ENCODE data around the gene UBE2D1. TPM values are rescaled to one million over a fixed set of nuclear protein-coding genes. Genes with fewer than 3 reads are reported as not detected.

Gene UBE2D1
- total RNA-seq, 1 donor from 2014 or later: 19.4 TPM

- Mint-ChIP-seq H3K27me3 (no peaks in the 10 kb centered on the region), H3K9me3 (no peaks in the 10 kb centered on the region), H3K4me3 (no peak overlapping the region), H3K27ac (no peak overlapping the region), H3K36me3 (ENCODE audit: low read depth) (peaks cover 2% of the 10 kb centered on the region), H3K4me1 (peaks cover 7% of the 10 kb centered on the region)
- no peak for DNase-seq
- intact Hi-C loops (cut with micrococcal nuclease): no loop called here
Measured at GRCh38 chr10:58351616-58352578, 17.1 kb downstream of the UBE2D1 start.

- no peak overlapping the region for H3K27ac Mint-ChIP-seq
- H3K36me3 Mint-ChIP-seq (ENCODE audit: low read depth): no peaks in the 10 kb centered on the region
- H3K9me3 Mint-ChIP-seq: no peaks in the 10 kb centered on the region
- intact Hi-C loops (cut with micrococcal nuclease): no loop called here
- peaks cover 7% of the 10 kb centered on the region for H3K4me1 Mint-ChIP-seq
- no peaks in the 10 kb centered on the region for H3K27me3 Mint-ChIP-seq
- no peak for DNase-seq
- no peak overlapping the region for H3K4me3 Mint-ChIP-seq
Measured at GRCh38 chr10:58352956-58353610, 18.3 kb downstream of the UBE2D1 start.

GRCh38 chr10:58356756-58357155, 21.9 kb downstream of the UBE2D1 start:
- no peak overlapping the region for H3K4me3 Mint-ChIP-seq
- peaks cover 5% of the 10 kb centered on the region for H3K36me3 Mint-ChIP-seq (ENCODE audit: low read depth)
- intact Hi-C loops (cut with micrococcal nuclease): no loop called here
- H3K9me3 Mint-ChIP-seq: no peaks in the 10 kb centered on the region
- H3K27ac Mint-ChIP-seq: no peak overlapping the region
- no peak for DNase-seq
- H3K4me1 Mint-ChIP-seq: peaks cover 17% of the 10 kb centered on the region
- no peaks in the 10 kb centered on the region for H3K27me3 Mint-ChIP-seq

- H3K9me3 Mint-ChIP-seq: no peaks in the 10 kb centered on the region
- DNase-seq: no peak
- H3K36me3 Mint-ChIP-seq (ENCODE audit: low read depth): peaks cover 8% of the 10 kb centered on the region
- intact Hi-C loops (cut with micrococcal nuclease): no loop called here
- H3K4me3 Mint-ChIP-seq: no peak overlapping the region
- no peaks in the 10 kb centered on the region for H3K27me3 Mint-ChIP-seq
- H3K4me1 Mint-ChIP-seq: peaks cover 13% of the 10 kb centered on the region
- no peak overlapping the region for H3K27ac Mint-ChIP-seq
Measured at GRCh38 chr10:58358314-58358933, 23.6 kb downstream of the UBE2D1 start.

GRCh38 chr10:58358947-58359346, 24.1 kb downstream of the UBE2D1 start:
- Mint-ChIP-seq H3K9me3 (no peaks in the 10 kb centered on the region), H3K4me1 (peaks cover 13% of the 10 kb centered on the region), H3K27me3 (no peaks in the 10 kb centered on the region), H3K27ac (no peak overlapping the region), H3K36me3 (ENCODE audit: low read depth) (peaks cover 11% of the 10 kb centered on the region), H3K4me3 (no peak overlapping the region)
- intact Hi-C loops (cut with micrococcal nuclease): no loop called here
- DNase-seq: no peak

- Mint-ChIP-seq H3K4me3 (no peak overlapping the region), H3K4me1 (peaks cover 13% of the 10 kb centered on the region), H3K27me3 (no peaks in the 10 kb centered on the region), H3K36me3 (ENCODE audit: low read depth) (peaks cover 13% of the 10 kb centered on the region), H3K9me3 (no peaks in the 10 kb centered on the region), H3K27ac (peak overlapping the region; percentile 15)
- no peak for DNase-seq
- intact Hi-C loops (cut with micrococcal nuclease): no loop called here
Measured at GRCh38 chr10:58359541-58359940, 24.7 kb downstream of the UBE2D1 start.

- peaks cover 17% of the 10 kb centered on the region for H3K36me3 Mint-ChIP-seq (ENCODE audit: low read depth)
- peaks cover 13% of the 10 kb centered on the region for H3K4me1 Mint-ChIP-seq
- intact Hi-C loops (cut with micrococcal nuclease): no loop called here
- H3K27me3 Mint-ChIP-seq: no peaks in the 10 kb centered on the region
- no peak overlapping the region for H3K27ac Mint-ChIP-seq
- H3K9me3 Mint-ChIP-seq: no peaks in the 10 kb centered on the region
- no peak overlapping the region for H3K4me3 Mint-ChIP-seq
- DNase-seq: no peak
Measured at GRCh38 chr10:58360412-58361004, 25.7 kb downstream of the UBE2D1 start.

- Mint-ChIP-seq H3K4me1 (peaks cover 13% of the 10 kb centered on the region), H3K4me3 (no peak overlapping the region), H3K9me3 (no peaks in the 10 kb centered on the region), H3K27me3 (no peaks in the 10 kb centered on the region), H3K36me3 (ENCODE audit: low read depth) (peaks cover 17% of the 10 kb centered on the region), H3K27ac (no peak overlapping the region)
- no peak for DNase-seq
- intact Hi-C loops (cut with micrococcal nuclease): no loop called here
Measured at GRCh38 chr10:58361353-58361752, 26.5 kb downstream of the UBE2D1 start.

- Mint-ChIP-seq H3K4me3 (no peak overlapping the region), H3K4me1 (peaks cover 13% of the 10 kb centered on the region), H3K9me3 (no peaks in the 10 kb centered on the region), H3K27ac (no peak overlapping the region), H3K27me3 (no peaks in the 10 kb centered on the region), H3K36me3 (ENCODE audit: low read depth) (peaks cover 17% of the 10 kb centered on the region)
- no peak for DNase-seq
- intact Hi-C loops (cut with micrococcal nuclease): no loop called here
Measured at GRCh38 chr10:58362027-58362789, 27.4 kb downstream of the UBE2D1 start.

GRCh38 chr10:58367069-58367468, 32.3 kb downstream of the UBE2D1 start:
- DNase-seq: no peak
- no peaks in the 10 kb centered on the region for H3K27me3 Mint-ChIP-seq
- no peak overlapping the region for H3K27ac Mint-ChIP-seq
- peaks cover 13% of the 10 kb centered on the region for H3K36me3 Mint-ChIP-seq (ENCODE audit: low read depth)
- H3K4me3 Mint-ChIP-seq: no peak overlapping the region
- intact Hi-C loops (cut with micrococcal nuclease): no loop called here
- H3K9me3 Mint-ChIP-seq: no peaks in the 10 kb centered on the region
- H3K4me1 Mint-ChIP-seq: no peaks in the 10 kb centered on the region

- Mint-ChIP-seq H3K27ac (no peak overlapping the region), H3K9me3 (no peaks in the 10 kb centered on the region), H3K4me3 (no peak overlapping the region), H3K4me1 (no peaks in the 10 kb centered on the region), H3K36me3 (ENCODE audit: low read depth) (peaks cover 5% of the 10 kb centered on the region), H3K27me3 (no peaks in the 10 kb centered on the region)
- intact Hi-C loops (cut with micrococcal nuclease): no loop called here
- DNase-seq: no peak
Measured at GRCh38 chr10:58371473-58371872, 36.7 kb downstream of the UBE2D1 start.

GRCh38 chr10:58372607-58373441, 38.0 kb downstream of the UBE2D1 start:
- intact Hi-C loops (cut with micrococcal nuclease): no loop called here
- H3K4me3 Mint-ChIP-seq: no peak overlapping the region
- no peak for DNase-seq
- no peak overlapping the region for H3K27ac Mint-ChIP-seq
- no peaks in the 10 kb centered on the region for H3K9me3 Mint-ChIP-seq
- H3K4me1 Mint-ChIP-seq: no peaks in the 10 kb centered on the region
- no peaks in the 10 kb centered on the region for H3K27me3 Mint-ChIP-seq
- H3K36me3 Mint-ChIP-seq (ENCODE audit: low read depth): peaks cover 5% of the 10 kb centered on the region

GRCh38 chr10:58373442-58373827, 38.6 kb downstream of the UBE2D1 start:
- intact Hi-C loops (cut with micrococcal nuclease): no loop called here
- H3K9me3 Mint-ChIP-seq: no peaks in the 10 kb centered on the region
- no peaks in the 10 kb centered on the region for H3K27me3 Mint-ChIP-seq
- no peak overlapping the region for H3K4me3 Mint-ChIP-seq
- no peak for DNase-seq
- H3K27ac Mint-ChIP-seq: no peak overlapping the region
- H3K36me3 Mint-ChIP-seq (ENCODE audit: low read depth): peaks cover 5% of the 10 kb centered on the region
- no peaks in the 10 kb centered on the region for H3K4me1 Mint-ChIP-seq
